ENCODE measurements around the gene THSD8. TPM values are rescaled to one million over a fixed set of nuclear protein-coding genes. Genes with fewer than 3 reads are reported as not detected.

THSD8 gene
- total and polyA plus RNA-seq, 11 donors, result 0.35 to 6.8 (median 2.2) TPM; not detected in 2

GRCh38 chr19:12837225-12837624 lies 35.4 kb downstream of the THSD8 start:
- peaks cover 41 to 98% (median 96%) of the 10 kb centered on the region in 9 donors for H3K27me3 ChIP-seq
- ATAC-seq (no peak), DNase-seq (no peak)
- H3K36me3 ChIP-seq, result no peaks in the 10 kb centered on the region
- no peak overlapping the region for H3K27ac ChIP-seq
- H3K4me3 ChIP-seq, result no peak overlapping the region
- no peaks in the 10 kb centered on the region for H3K9me3 ChIP-seq
- no peak for TF ChIP-seq POLR2A (IDR thresholded peaks at IDR 0.05)
- no peak for TF ChIP-seq CTCF (IDR thresholded peaks at IDR 0.05)
- intact Hi-C loops (cut with DNase I), result no loop called here
- WGBS, 4 donors, result 78 to 86% (median 83%) methylated on average over 4 of the region's 4 CpGs
- peaks cover 0 to 42% (median 13%) of the 10 kb centered on the region in 12 donors for H3K4me1 ChIP-seq

- Histone ChIP-seq H3K27ac (no peak within 1 kb of the TSS), H3K9me3 (no peaks in the 10 kb centered on the region), H3K27me3 (peaks cover 43 to 98% (median 94%) of the 10 kb centered on the region in 9 donors), H3K4me1 (peaks cover 0 to 31% (median 11%) of the 10 kb centered on the region in 12 donors), H3K4me3 (peak within 1 kb of the TSS in 10 of 12 donors; percentile 8 to 43 (median 30)), H3K36me3 (no peaks in the 10 kb centered on the region)
- intact Hi-C loops (cut with DNase I), result no loop called here
- 1 to 3% (median 1%) methylated on average over 10 to 69 of the region's 69 CpGs for WGBS, 4 donors
- DNase-seq (no peak), ATAC-seq (peak in 3 of 4 donors; percentile 44 to 73 (median 68))
- TF ChIP-seq CTCF (IDR thresholded peaks at IDR 0.05), result peak in 9 of 12 donors; percentile 23 to 72 (median 48)
- no peak for TF ChIP-seq POLR2A (IDR thresholded peaks at IDR 0.05)
These were observed 36.5 kb downstream of the THSD8 start, which contains the start of gene MAST1 for GRCh38 chr19:12838182-12838885. TSS of gene MAST1 (plus strand) at chr19:12838515. CDS start at chr19:12838573, 58 bp downstream.

- peak overlapping the region in 3 of 12 donors; percentile 8 to 43 (median 42) for H3K4me3 ChIP-seq
These were observed 37.3 kb downstream of the THSD8 start for GRCh38 chr19:12838886-12839756.

More at GRCh38 chr19:12838886-12839756, 37.3 kb downstream of the THSD8 start:
- DNase-seq (no peak), ATAC-seq (no peak)
- Histone ChIP-seq H3K9me3 (no peaks in the 10 kb centered on the region), H3K27ac (no peak overlapping the region), H3K36me3 (no peaks in the 10 kb centered on the region), H3K27me3 (peaks cover 42 to 99% (median 95%) of the 10 kb centered on the region in 9 donors), H3K4me1 (peaks cover 0 to 25% (median 7%) of the 10 kb centered on the region in 12 donors)
- intact Hi-C loops (cut with DNase I), result no loop called here
- TF ChIP-seq CTCF (IDR thresholded peaks at IDR 0.05) (no peak), POLR2A (IDR thresholded peaks at IDR 0.05) (no peak)
- WGBS, 4 donors, result 20 to 25% (median 21%) methylated on average over 17 to 21 of the region's 21 CpGs
